Hepatocyte (in vitro differentiated cells): ENCODE results near the gene CSNK1G3. TPM values are rescaled to one million over a fixed set of nuclear protein-coding genes. Genes with fewer than 3 reads are reported as not detected.
"Not testable (repeated sequence)": the region's sequence is repeated elsewhere in the genome, so short reads cannot be mapped to it uniquely, and the experiment has no call there.

ENCODE experiments used
- DNase-seq: peaks from one replicate; pipeline ENCODE4 v3.0.0-alpha.2; 2016; ENCODE audit warnings: low spot score
- H2AFZ ChIP-seq: fragments of 200-600 bp; sonication (generic); 2 replicates; pipeline ENCODE4 v1.6.0; 2016; ENCODE audit warnings: antibody characterized with exemption, mild to moderate bottlenecking
- H3K27ac ChIP-seq: fragments of 200-600 bp; sonication (generic); 2 replicates; pipeline ENCODE4 v1.5.1; 2016; ENCODE audit warnings: mild to moderate bottlenecking
- H3K27me3 ChIP-seq: fragments of 200-600 bp; sonication (generic); 2 replicates; pipeline ENCODE4 v1.6.1; 2016
- H3K36me3 ChIP-seq: fragments of 200-600 bp; sonication (generic); replicated peaks from 2 replicates; pipeline ENCODE4 v1.5.1; 2016; ENCODE audit warnings: low read depth; ENCODE audit not compliant: insufficient read depth
- H3K4me1 ChIP-seq: fragments of 200-600 bp; sonication (generic); 2 replicates; pipeline ENCODE4 v1.5.1; 2016; ENCODE audit warnings: mild to moderate bottlenecking, moderate library complexity; ENCODE audit not compliant: insufficient read depth
- H3K4me2 ChIP-seq: fragments of 200-600 bp; sonication (generic); 2 replicates; pipeline ENCODE4 v1.6.0; 2016
- H3K4me3 ChIP-seq: fragments of 200-600 bp; sonication (generic); 2 replicates; pipeline ENCODE4 v1.5.1; 2016; ENCODE audit warnings: mild to moderate bottlenecking
- H3K79me2 ChIP-seq: fragments of 200-600 bp; sonication (generic); 2 replicates; pipeline ENCODE4 v1.6.0; 2017; ENCODE audit warnings: mild to moderate bottlenecking
- H3K9me2 ChIP-seq: fragments of 200-600 bp; sonication (generic); replicated peaks from 2 replicates; pipeline ENCODE4 v1.6.0; 2017; ENCODE audit warnings: mild to moderate bottlenecking; ENCODE audit not compliant: insufficient read depth
- H3K9me3 ChIP-seq: fragments of 200-600 bp; sonication (generic); 2 replicates; pipeline ENCODE4 v1.5.1; 2016; ENCODE audit warnings: low read depth, mild to moderate bottlenecking
- H4K20me1 ChIP-seq: fragments of 200-600 bp; sonication (generic); 2 replicates; pipeline ENCODE4 v1.6.0; 2016; ENCODE audit warnings: mild to moderate bottlenecking; ENCODE audit not compliant: insufficient read depth, poor library complexity, severe bottlenecking
- EZH2 ChIP-seq: fragments of 200-600 bp; sonication (generic); IDR thresholded peaks from 2 replicates; pipeline ENCODE4 v1.6.1; 2016; ENCODE audit warnings: antibody characterized with exemption, mild to moderate bottlenecking, borderline replicate concordance
- EZH2phosphoT487 ChIP-seq: fragments of 200-600 bp; sonication (generic); IDR thresholded peaks from one replicate; pipeline ENCODE4 v1.6.1; 2018; ENCODE audit warnings: antibody characterized with exemption, mild to moderate bottlenecking, low read depth, moderate library complexity; ENCODE audit not compliant: unreplicated experiment, severe bottlenecking
- WGBS: methylation state at CpG from one replicate; pipeline ENCODE4 v1.1.6; 2016; ENCODE audit warnings: low lambda C conversion rate; ENCODE audit errors: missing lambda C conversion rate; 5-methylcytosine and 5-hydroxymethylcytosine counted together
- polyA plus RNA-seq: library from polyadenylated mRNA; unstranded; fragments of >200 nt; fragmentation: Nextera tagmentation; extraction: Ambion mirVana; gene quantifications from 2 replicates; pipeline ENCODE4 v1.2.1, GENCODE V29; 2016
- total RNA-seq: library from RNA; depleted of rRNA; stranded (reverse); fragments of >200 nt; gene quantifications from 2 replicates; pipeline ENCODE4 v1.2.3, GENCODE V29; 2014
- TF ChIP-seq, protein P1 (sequence below): fragments of 200-600 bp; sonication (generic); IDR thresholded peaks from 2 replicates; pipeline ENCODE4 v1.5.1; 2016; ENCODE audit warnings: antibody characterized with exemption, mild to moderate bottlenecking; ENCODE audit not compliant: poor library complexity

Gene CSNK1G3
- total and polyA plus RNA-seq, 2 experiments from 2014 or later: 20.8 to 59.3 TPM

DNA sequence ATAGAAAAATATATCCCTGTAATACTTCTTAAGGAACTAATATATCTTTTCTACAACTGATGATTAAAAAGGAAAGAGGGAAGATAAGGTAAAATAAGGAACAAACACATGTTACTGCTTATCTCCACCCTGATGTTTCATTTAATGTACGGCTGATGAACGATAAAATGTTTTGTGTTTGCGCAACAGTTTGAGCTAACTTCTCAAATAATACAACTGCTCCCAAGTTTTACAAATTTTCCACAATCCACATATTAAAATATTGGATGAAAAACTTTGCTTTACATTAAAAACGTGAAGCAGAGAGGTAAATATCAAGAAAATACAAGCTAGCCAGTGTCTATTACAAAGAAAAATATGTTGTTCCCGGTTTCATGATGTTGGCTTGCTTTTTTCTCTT, 21.0 kb upstream of the CSNK1G3 start:
- Histone ChIP-seq H3K4me1 (no peaks in the 10 kb centered on the region), H4K20me1 (no peaks in the 10 kb centered on the region), H3K36me3 (no peaks in the 10 kb centered on the region), H3K9me3 (no peaks in the 10 kb centered on the region), H3K79me2 (no peaks in the 10 kb centered on the region), H3K27ac (no peak overlapping the region), H3K4me3 (no peak overlapping the region), H3K27me3 (peaks cover 8% of the 10 kb centered on the region), H2AFZ (no peak overlapping the region), H3K9me2 (no peaks in the 10 kb centered on the region), H3K4me2 (no peak overlapping the region)
- DNase-seq: no peak
- 91% methylated on average over 5 of the region's 5 CpGs for WGBS
- TF ChIP-seq EZH2: no peak
- no peak for TF ChIP-seq EZH2phosphoT487
- TF ChIP-seq, protein P1, sequence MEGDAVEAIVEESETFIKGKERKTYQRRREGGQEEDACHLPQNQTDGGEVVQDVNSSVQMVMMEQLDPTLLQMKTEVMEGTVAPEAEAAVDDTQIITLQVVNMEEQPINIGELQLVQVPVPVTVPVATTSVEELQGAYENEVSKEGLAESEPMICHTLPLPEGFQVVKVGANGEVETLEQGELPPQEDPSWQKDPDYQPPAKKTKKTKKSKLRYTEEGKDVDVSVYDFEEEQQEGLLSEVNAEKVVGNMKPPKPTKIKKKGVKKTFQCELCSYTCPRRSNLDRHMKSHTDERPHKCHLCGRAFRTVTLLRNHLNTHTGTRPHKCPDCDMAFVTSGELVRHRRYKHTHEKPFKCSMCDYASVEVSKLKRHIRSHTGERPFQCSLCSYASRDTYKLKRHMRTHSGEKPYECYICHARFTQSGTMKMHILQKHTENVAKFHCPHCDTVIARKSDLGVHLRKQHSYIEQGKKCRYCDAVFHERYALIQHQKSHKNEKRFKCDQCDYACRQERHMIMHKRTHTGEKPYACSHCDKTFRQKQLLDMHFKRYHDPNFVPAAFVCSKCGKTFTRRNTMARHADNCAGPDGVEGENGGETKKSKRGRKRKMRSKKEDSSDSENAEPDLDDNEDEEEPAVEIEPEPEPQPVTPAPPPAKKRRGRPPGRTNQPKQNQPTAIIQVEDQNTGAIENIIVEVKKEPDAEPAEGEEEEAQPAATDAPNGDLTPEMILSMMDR: no peak

DNA sequence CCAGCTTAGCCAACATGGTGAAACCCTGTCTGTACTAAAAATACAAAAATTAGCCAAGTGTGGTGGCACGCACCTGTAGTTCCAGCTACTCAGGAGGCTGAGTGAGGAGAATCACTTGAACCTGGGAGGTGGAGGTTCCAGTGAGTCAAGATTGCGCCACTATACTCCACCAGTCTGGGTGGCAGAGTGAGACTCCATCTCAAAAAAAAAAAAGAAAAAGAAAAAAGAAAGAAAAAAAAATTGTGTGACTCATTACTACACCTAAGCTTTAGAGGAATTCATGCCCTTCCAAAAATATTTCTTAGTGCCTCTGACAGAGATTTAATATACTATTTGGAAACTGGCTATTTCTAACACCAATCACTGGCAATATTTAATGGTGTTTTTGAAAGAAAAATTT, 16.8 kb upstream of the CSNK1G3 start:
- H3K27ac ChIP-seq, DNase-seq, H3K4me1 ChIP-seq, H4K20me1 ChIP-seq, H3K36me3 ChIP-seq, H3K4me3 ChIP-seq, H2AFZ ChIP-seq, H3K9me2 ChIP-seq, H3K9me3 ChIP-seq, H3K79me2 ChIP-seq, H3K4me2 ChIP-seq, H3K27me3 ChIP-seq: not testable (repeated sequence)
- 95% methylated on average over 2 of the region's 2 CpGs for WGBS

DNA sequence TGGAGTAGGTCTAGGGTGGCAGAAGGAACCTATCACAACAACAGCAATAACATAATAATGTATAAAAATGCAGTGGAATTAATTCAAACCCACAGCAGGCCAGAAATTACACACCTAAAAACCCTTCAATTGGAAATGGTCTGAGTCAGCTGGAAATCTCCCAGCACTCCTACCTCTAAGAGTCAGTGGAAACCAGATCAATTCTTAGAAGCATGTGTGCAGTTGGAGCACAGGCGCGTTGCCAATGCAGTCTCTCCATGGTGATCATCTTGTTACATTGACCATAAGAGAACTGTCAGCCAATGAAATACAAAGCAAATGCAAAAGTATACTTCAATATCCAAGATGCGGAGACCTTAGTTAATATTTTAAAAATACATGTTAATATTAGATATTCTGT, 15.1 kb upstream of the CSNK1G3 start:
- WGBS: 78% methylated on average over 3 of the region's 3 CpGs
- Histone ChIP-seq H3K4me3 (no peak overlapping the region), H3K4me2 (no peak overlapping the region), H3K36me3 (no peaks in the 10 kb centered on the region), H3K9me3 (no peaks in the 10 kb centered on the region), H3K79me2 (no peaks in the 10 kb centered on the region), H2AFZ (no peak overlapping the region), H3K27me3 (no peaks in the 10 kb centered on the region), H3K4me1 (no peaks in the 10 kb centered on the region), H4K20me1 (no peaks in the 10 kb centered on the region), H3K27ac (no peak overlapping the region), H3K9me2 (no peaks in the 10 kb centered on the region)
- no peak for TF ChIP-seq EZH2phosphoT487
- no peak for TF ChIP-seq EZH2
- TF ChIP-seq, protein P1: no peak
- no peak for DNase-seq

DNA sequence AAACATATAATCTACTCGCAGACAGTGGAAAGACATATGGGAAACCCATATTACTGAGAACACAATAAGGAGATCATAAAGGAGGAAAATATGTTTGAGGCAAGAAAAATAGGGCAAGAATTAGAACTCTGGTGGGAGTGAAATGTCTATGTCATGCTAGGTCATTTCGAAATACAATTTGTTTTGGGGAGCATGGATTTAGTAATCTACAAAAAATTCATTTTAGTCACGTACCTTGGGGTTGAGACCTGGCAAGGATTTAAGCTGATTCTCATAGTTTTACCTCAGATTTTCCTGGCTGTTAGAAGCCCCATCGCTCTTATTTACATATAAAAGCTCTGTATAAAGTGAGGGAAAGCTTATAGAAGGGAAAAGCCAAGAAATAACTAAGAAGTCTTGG, 11.5 kb upstream of the CSNK1G3 start:
- TF ChIP-seq EZH2phosphoT487: no peak
- no peak for TF ChIP-seq EZH2
- TF ChIP-seq, protein P1: no peak
- Histone ChIP-seq H3K4me1 (no peaks in the 10 kb centered on the region), H3K36me3 (no peaks in the 10 kb centered on the region), H3K4me3 (no peak overlapping the region), H3K9me2 (no peaks in the 10 kb centered on the region), H3K79me2 (no peaks in the 10 kb centered on the region), H3K4me2 (no peak overlapping the region), H4K20me1 (no peaks in the 10 kb centered on the region), H2AFZ (no peak overlapping the region), H3K27me3 (no peaks in the 10 kb centered on the region), H3K27ac (no peak overlapping the region), H3K9me3 (no peaks in the 10 kb centered on the region)
- WGBS: 85% methylated on average over 4 of the region's 4 CpGs
- DNase-seq: no peak
